Measurements from ENCODE around the gene RASSF9.

Gene RASSF9

DNA sequence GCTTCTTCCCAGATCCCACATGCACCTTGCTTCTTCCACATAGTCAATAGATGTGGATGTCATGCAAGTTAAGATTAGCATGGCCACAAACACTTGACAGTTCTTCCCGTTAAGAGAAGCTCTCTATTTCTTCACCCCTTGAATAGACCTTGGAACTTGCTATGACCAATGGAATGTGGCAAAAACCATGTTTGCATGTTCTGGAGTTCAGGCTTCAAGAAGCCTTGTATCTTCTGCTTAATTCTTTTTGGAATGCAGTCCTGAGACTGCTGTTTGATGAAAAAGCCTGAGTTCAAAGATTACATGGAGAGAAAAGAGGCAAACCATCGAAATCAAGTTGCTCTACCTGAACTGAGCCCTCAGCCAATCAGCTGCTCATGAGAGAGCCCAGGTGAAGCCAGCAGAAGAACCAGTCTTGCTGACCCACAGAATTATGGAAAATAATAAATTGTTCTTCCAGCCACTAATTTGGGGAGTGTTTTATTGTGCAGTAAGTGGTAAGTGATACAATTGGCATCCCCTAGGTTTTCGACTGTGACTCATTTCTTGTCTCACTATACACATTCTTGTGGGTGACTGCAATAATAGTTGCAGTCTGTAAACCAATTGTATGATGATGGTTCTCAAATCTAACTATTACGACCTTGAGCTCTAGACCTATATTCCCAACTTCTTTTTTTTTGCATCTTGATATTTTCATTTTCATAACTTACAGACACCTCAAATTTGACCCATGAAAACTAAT, 12.6 kb downstream of the RASSF9 start:
- no peak overlapping the region for H3K4me3 ChIP-seq (ENCODE audit: low read depth, low read length)
- in situ Hi-C loops (cut with HindIII; ENCODE audit: low sequenced_read_pairs), result no loop called here
- peak; percentile 84 for DNase-seq (ENCODE audit: low read depth, low spot score)
- TF ChIP-seq, protein P1, sequence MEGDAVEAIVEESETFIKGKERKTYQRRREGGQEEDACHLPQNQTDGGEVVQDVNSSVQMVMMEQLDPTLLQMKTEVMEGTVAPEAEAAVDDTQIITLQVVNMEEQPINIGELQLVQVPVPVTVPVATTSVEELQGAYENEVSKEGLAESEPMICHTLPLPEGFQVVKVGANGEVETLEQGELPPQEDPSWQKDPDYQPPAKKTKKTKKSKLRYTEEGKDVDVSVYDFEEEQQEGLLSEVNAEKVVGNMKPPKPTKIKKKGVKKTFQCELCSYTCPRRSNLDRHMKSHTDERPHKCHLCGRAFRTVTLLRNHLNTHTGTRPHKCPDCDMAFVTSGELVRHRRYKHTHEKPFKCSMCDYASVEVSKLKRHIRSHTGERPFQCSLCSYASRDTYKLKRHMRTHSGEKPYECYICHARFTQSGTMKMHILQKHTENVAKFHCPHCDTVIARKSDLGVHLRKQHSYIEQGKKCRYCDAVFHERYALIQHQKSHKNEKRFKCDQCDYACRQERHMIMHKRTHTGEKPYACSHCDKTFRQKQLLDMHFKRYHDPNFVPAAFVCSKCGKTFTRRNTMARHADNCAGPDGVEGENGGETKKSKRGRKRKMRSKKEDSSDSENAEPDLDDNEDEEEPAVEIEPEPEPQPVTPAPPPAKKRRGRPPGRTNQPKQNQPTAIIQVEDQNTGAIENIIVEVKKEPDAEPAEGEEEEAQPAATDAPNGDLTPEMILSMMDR (IDR thresholded peaks at IDR 0.05; ENCODE audit: low read depth, low read length), result no peak

DNA sequence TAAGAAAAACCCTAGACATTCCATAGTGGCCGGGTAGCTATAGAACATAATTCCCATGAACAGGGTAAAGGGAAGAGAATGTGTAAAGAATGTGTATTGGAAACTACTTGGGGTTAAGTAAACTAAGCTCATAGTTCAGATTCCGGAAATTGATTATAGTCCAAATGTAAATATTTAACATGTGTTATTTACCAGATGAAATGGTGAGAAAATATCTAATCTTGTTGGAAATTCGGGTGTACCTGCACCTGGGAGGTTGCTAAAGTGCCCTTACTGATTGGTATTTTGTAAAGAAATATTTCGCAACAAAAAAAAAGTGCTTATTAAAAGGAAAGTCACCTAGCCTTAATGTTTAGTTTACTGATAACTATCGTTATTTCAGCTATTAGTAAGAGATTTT, 14.4 kb downstream of the RASSF9 start:
- H3K4me3 ChIP-seq (ENCODE audit: low read depth, low read length), result no peak overlapping the region
- peak; percentile 33 for DNase-seq (ENCODE audit: low read depth, low spot score)
- in situ Hi-C loops (cut with HindIII; ENCODE audit: low sequenced_read_pairs), result no loop called here
- TF ChIP-seq, protein P1 (IDR thresholded peaks at IDR 0.05; ENCODE audit: low read depth, low read length), result no peak

DNA sequence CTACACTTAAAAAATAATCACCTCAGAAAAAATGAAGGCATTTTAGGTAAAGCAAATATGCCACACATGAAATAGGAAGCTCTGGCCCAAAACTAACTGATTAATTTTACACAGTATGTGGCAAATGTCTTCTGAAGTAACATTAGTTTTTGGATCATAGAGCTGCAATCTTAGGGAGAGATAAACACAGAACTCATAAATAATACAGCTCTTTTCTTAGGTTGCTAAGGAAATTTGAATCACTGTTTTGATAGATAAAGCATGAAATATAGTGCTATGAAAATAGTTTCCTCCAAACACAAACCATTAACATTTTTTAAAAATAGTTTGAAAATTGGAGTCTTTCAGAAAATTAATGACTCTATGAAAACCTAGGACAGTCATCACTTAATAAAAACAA, 15.0 kb downstream of the RASSF9 start:
- no peak overlapping the region for H3K4me3 ChIP-seq (ENCODE audit: low read depth, low read length)
- no peak for DNase-seq (ENCODE audit: low read depth, low spot score)
- in situ Hi-C loops (cut with HindIII; ENCODE audit: low sequenced_read_pairs), result no loop called here
- TF ChIP-seq, protein P1 (IDR thresholded peaks at IDR 0.05; ENCODE audit: low read depth, low read length), result no peak

DNA sequence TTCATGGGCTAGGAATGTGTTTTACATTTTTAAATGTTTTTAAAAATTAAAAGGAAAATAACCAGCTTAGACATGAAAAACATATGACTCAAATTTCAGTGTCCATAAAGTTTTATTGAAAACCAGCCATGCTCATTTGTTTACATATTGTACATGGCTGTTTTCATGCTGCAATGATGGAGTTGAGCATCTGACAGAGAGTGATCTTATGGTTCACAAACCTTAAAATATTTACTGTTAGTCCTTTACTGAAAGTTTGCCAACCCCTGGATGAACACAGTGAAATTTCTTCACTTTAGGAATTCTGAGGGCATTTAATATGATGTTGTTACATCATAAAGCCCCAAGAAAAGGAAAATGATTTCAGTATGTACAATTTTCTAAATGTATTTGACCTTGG, 16.1 kb downstream of the RASSF9 start:
- in situ Hi-C loops (cut with HindIII; ENCODE audit: low sequenced_read_pairs), result no loop called here
- DNase-seq (ENCODE audit: low read depth, low spot score), result no peak
- H3K4me3 ChIP-seq (ENCODE audit: low read depth, low read length), result no peak overlapping the region
- TF ChIP-seq, protein P1 (IDR thresholded peaks at IDR 0.05; ENCODE audit: low read depth, low read length), result no peak

DNA sequence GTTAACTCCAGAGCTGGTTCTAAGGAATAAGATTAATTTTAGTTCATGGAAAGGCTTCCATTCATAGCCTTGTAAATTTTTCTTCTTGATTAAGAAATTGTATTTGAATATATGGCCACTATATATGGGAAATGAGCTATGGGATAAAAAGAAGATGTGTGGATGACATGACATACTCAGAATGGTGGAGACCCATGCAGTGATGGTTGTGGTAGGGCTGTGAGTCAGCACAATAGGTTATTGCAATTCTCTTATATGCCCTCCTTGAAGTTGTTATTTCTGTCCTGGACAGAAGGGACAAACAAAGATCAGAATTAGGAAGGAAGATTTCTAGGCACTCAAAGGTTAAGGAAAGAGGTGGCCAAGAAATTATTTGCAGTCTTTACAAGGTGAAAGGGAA, 21.5 kb downstream of the RASSF9 start:
- DNase-seq (ENCODE audit: low read depth, low spot score), result no peak
- H3K4me3 ChIP-seq (ENCODE audit: low read depth, low read length), result no peak overlapping the region
- in situ Hi-C loops (cut with HindIII; ENCODE audit: low sequenced_read_pairs), result no loop called here
- TF ChIP-seq, protein P1 (IDR thresholded peaks at IDR 0.05; ENCODE audit: low read depth, low read length), result no peak

DNA sequence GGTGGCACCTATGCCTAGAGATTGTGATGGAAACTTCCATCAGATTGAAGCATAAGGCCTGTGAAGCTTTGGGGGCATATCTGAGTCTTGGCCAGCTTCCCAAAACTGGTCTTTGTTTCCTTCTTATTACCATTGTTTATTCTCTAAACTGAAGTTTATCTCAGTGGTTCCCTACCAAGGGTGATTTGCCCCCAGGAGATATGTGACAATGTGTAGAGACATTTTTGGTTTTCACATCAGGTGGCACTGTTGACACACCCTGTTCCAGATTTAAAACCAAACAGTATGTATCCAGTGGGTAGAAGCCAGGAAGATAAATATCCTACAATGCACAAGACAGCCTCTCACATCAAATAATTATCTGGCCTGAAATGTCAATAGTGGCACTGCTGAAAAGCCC, 22.1 kb downstream of the RASSF9 start:
- DNase-seq (ENCODE audit: low read depth, low spot score), result no peak
- TF ChIP-seq, protein P1 (IDR thresholded peaks at IDR 0.05; ENCODE audit: low read depth, low read length), result no peak
- H3K4me3 ChIP-seq (ENCODE audit: low read depth, low read length), result no peak overlapping the region
- in situ Hi-C loops (cut with HindIII; ENCODE audit: low sequenced_read_pairs), result no loop called here
